ENCODE results near the gene SCGB3A2.

The SCGB3A2 gene

GRCh38 chr5:147878066-147878759 lies at the start of gene SCGB3A2:
Gene SCGB3A2, plus strand, starts transcription at chr5:147878711. Its CDS starts 93 bp downstream, at chr5:147878804.
- no peak for DNase-seq (ENCODE audit: low read depth in 1 of 2, low spot score in 1 of 2)

- DNase-seq (ENCODE audit: low read depth in 1 of 2, low spot score in 1 of 2), result no peak
Measured at GRCh38 chr5:147830035-147830434, 48.5 kb upstream of the SCGB3A2 start.

DNA sequence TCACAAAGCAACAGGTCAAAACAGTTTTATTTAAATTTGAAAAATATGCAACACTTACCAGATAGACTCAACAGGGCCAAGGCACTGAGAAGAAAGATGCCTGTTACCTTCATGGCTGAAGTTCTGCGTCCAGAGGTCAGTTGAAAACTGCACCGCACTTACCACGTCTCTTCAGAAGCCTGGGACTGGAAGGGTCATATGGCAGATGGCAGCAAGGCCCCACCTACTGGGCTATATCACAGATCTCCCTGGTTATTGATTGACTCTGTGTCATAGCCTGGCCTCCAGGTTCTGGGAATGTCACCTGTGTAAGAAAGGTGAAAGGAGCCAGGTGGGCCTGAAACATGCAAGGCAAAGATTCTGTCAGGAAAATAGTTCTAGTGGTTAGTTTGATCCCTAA lies 47.0 kb upstream of the SCGB3A2 start, which contains the start of gene SPINK1:
Gene SPINK1, minus strand, starts transcription at position 207 of the 400 bp plus-strand sequence. Its CDS starts 94 bp downstream, at position 113.
- DNase-seq (ENCODE audit: low read depth in 1 of 2, low spot score in 1 of 2), result no peak

- DNase-seq (ENCODE audit: low read depth in 1 of 2, low spot score in 1 of 2), result no peak
Measured at GRCh38 chr5:147832541-147832940, 46.0 kb upstream of the SCGB3A2 start.

DNA sequence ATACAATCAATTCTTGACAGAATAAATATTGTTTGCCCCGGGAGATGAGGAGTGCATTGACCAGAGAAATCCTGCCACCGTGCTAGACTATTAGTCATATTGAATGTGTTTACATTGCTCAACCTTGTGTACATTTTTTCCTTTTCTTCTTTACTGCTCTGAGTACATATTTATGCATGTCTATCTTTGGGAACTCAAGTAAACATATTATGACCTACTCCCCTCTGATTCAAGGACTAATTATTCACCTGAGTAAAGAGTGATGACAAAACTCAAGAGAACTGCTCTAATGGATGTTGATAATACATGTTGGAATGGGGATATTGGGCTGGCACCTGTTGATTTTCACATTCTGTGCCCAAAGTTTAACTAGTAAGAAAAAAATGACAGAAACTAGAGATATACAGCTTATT lies 43.1 kb upstream of the SCGB3A2 start:
- DNase-seq (ENCODE audit: low read depth in 1 of 2, low spot score in 1 of 2), result no peak

GRCh38 chr5:147836439-147836838 lies 42.1 kb upstream of the SCGB3A2 start:
- DNase-seq (ENCODE audit: low read depth in 1 of 2, low spot score in 1 of 2), result no peak

- DNase-seq (ENCODE audit: low read depth in 1 of 2, low spot score in 1 of 2), result no peak
Measured at GRCh38 chr5:147842869-147843268, 35.6 kb upstream of the SCGB3A2 start.

DNA sequence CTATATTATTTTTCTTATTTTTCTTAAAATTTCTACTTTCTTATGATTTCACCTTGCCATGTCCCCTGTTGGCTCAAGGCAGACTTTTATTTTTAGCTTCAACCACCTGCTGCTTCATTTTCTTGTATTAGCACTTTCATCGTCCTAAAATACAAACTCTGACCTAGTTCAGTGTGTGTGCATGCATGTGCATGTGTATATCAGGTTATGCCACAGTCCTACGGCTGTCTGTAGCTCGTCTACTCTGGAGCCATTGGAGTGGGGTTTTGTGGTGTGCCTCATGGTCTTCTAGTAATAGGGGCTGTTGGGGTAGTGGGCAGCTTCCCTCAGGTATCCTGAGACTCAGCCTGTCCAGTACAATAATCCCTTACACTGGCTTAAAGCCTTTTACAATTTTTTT lies 33.7 kb upstream of the SCGB3A2 start:
- DNase-seq (ENCODE audit: low read depth in 1 of 2, low spot score in 1 of 2), result no peak

GRCh38 chr5:147845618-147846017 lies 32.9 kb upstream of the SCGB3A2 start:
- DNase-seq (ENCODE audit: low read depth in 1 of 2, low spot score in 1 of 2), result no peak

DNA sequence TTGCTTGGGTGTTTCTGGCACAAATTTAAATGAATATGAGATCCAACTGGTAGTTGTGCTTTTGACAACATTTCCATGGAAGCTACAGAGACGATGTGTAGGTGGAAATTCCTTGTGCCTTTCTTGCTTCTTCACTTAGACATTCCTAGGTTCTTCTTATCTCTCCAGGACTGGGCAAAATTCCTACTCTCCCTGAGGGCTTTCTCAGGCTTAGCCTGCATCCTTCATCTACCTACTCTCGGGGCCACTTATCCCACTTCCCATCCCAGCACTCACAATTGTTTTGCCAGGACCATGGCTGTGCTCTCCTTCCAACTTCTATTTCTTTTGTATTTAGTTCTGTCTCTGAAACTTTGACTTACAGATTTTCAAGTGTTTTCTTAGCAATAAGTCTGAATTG lies 29.3 kb upstream of the SCGB3A2 start:
- DNase-seq (ENCODE audit: low read depth in 1 of 2, low spot score in 1 of 2), result no peak

DNA sequence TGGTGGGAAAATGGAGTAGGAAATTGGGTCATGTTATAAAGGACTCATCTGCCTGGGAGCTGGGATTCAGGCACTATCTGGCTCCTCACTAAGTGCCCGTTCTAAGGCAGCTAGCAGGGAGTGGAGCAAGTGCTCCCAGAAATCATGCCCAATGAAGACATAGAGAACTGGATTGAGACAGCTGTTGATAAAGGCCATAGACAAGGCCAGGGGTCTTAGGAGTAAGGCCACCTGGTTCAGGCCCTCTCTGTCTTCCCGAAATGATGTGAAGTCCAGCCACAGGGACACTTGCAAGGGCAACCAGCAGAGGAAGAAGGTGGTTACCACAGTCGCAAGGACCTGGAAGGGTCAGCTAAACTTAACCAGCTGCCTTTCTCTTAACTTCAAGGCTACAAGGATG lies 26.9 kb upstream of the SCGB3A2 start:
- no peak for DNase-seq (ENCODE audit: low read depth in 1 of 2, low spot score in 1 of 2)

GRCh38 chr5:147852365-147852764 lies 26.1 kb upstream of the SCGB3A2 start:
- DNase-seq (ENCODE audit: low read depth in 1 of 2, low spot score in 1 of 2), result no peak

DNA sequence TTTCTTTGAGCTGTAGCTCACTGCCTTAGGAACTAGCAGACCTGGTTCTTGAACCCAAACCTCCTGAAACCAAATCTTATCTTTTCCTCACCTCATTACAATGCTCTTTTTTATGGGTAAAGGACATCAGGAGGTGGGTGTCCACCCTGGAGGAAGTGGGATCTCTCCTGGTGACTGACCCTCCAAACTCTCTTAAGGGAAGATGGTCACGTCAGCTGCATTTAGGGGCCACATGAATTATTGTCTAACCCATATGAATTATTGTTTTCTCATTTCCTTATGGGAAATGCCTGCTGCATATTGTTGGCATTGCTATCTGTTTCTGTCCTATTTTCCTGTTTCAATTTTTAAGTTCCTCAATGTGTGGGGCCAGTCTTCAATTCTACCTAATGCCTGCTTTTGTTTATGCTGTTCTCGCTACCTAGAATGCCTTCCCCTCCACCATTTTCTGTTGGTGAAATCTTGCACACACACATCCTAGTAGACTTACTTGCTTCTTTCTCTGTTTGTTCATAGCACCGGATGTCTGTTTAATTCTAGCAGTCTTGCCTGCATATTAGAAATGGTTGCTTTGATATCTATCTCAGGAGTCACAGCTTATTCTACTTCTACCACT lies 25.0 kb upstream of the SCGB3A2 start:
- no peak for DNase-seq (ENCODE audit: low read depth in 1 of 2, low spot score in 1 of 2)

DNA sequence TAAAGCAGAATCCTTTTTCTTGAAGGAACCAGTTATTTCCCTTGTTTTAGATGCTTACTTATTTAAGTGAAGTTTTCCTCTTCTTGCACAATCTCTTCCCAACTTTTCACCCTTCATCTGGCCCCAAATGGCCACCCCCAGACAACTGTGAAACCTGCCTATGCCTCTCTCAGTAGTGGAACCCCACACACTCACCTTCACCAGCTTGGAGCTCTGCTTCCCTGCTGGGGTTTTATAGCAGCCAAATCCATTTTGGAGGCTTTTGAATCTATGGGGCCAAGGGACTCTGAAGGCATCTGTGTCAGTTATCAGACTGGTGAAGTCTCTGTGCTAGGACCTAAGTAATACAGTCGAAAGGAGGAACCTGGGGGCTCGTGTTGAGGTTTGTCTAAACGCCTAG lies 24.2 kb upstream of the SCGB3A2 start:
- DNase-seq (ENCODE audit: low read depth in 1 of 2, low spot score in 1 of 2), result no peak

DNA sequence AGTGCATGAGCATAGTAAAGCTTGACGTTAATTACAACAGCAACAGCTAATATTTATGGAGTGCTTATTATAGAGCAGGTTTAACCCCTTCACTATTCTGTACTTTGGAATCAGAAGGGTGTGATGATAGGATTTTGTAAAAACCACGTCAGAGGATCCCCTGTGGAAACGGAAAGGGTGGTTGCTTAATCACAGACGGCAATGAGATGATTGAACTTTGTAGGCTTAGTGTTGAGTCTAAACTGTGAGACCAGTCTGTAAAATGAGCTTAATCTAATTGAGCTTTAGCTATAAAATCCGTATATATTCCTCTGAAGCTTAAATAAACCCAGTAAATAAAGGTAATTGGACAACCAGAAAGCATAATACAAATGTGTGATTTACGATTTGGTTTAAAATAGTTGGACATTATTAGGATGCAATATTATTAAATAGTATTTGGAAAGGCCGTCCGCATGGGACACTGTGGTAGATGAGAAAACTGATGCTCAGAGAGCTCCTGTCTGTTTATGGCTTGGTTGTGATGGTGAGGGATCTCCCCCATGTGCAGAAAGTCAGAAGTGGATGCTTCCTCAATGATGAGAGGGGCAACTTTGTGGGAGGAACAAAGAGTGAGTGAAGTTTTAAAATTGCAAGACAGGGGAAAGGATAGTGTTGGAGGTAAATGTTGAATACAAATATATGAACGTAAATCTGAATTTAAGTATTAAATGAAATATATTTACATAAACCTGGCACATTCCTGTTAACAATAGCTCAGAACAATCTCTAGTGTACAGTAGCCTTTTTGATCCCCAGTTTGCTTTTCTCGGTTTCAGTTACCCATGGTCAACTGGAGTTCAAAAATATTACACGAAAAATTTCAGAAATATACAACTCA lies 23.4 kb upstream of the SCGB3A2 start:
- DNase-seq (ENCODE audit: low read depth in 1 of 2, low spot score in 1 of 2), result no peak

- DNase-seq (ENCODE audit: low read depth in 1 of 2, low spot score in 1 of 2), result no peak
Measured at GRCh38 chr5:147855774-147856069, 22.8 kb upstream of the SCGB3A2 start.

DNA sequence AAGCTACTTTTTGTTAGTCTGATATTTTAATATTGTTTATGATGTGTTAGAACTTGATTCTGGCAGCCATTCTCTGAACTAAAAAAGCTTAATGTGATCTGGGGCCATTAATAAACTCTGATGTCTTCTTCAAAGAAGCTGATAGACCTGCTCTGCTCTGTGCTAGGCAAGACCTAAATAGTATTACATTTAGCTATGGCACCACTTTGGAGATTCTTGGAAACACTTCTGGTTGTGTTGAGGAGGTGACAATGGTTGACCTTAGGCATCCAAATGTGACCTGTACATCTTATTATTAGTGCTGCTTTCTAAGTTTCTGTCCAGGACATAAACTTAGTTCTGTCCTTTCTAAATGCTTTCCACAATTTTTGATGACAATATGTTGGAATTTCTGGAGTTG lies 21.7 kb upstream of the SCGB3A2 start:
- no peak for DNase-seq (ENCODE audit: low read depth in 1 of 2, low spot score in 1 of 2)

DNA sequence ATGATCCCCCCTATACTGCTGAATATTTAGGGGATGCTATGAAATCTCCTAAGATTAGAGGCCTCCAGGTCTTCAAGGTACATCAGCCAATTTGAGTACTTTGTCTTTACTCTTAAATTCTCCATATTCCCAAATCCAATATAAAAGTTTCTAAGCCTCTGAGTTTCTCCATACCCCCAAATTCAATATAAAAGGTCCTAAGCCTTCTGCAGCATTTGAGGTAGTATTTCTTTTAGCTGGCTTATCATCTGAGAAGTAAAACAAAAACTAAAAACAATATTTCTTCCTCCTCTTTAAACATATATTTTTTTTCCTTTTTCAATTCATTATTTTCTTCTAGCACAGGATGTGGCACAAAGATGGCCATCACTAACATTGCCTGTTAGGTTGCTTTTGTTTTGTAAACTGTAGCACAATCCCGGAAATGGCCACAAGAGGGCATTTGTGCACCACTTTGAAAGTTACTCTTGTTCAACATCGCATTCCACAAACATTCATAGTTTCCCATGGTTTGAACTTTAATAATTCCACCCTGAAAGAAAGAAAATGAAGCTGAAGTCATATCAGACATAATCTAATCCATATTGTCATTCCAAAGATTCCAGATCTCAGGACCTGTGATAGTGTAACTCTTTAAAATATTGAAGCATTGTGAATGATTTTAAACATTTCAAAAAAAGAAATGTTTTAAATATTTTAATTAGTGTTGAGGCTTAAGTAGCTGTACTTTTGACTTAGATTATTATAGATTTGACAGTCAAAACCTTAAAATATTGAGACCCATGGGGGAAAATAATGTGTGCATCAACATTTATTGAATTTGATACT lies 21.0 kb upstream of the SCGB3A2 start:
- DNase-seq (ENCODE audit: low read depth in 1 of 2, low spot score in 1 of 2), result peak in 1 of 2 donors; percentile 9

DNA sequence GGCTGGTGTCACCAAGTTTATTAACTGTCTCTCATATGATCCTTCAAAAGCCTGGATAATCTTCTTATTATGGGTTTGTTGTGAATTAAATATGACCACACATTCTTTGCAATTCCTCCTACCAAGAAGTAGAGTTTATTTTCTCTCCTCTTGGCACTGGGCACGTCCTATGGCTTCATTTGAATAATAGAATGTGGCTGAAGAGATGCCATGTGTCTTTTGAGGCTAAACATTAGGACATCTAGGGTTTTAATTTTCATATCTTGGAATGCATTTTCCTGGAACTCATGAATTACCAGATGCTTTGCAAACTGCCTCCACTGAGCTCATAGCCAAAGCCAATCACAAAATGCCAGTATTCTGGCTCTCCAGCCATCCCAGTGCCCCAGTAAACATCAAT lies 19.9 kb upstream of the SCGB3A2 start:
- DNase-seq (ENCODE audit: low read depth in 1 of 2, low spot score in 1 of 2), result no peak

GRCh38 chr5:147859962-147860640 lies 18.4 kb upstream of the SCGB3A2 start:
- DNase-seq (ENCODE audit: low read depth in 1 of 2, low spot score in 1 of 2), result no peak

DNA sequence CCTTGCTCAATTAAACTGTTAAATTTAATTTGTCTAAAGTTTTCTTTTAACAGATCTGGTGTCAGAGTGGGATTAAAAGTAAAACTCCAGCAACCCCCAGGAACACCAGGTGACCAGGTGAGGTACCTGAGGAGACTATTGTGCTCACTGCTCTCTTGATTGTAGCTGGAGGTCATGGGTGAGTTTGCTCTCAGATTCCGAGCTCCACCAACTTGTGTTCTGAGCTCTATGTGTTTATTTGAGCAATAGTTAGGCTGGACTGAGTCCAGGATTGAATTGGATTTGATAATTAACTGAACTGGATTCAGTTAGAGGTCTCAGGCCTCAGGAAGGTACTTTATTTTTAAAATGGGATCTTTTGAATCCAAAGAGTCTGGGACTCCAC lies 17.9 kb upstream of the SCGB3A2 start:
- DNase-seq (ENCODE audit: low read depth in 1 of 2, low spot score in 1 of 2), result no peak

Data from activated CD4-positive, alpha-beta T cell treated with anti-CD3 and anti-CD28 coated beads, Interleukin-2, amount 50 U/mL, for 24 hours (primary cell).